D721Med (cell line): ENCODE measurements around the gene SUMO2.
"Not testable (repeated sequence)": the region's sequence is repeated elsewhere in the genome, so short reads cannot be mapped to it uniquely, and the experiment has no call there.

ENCODE experiments used
- DNase-seq: peaks from one replicate; pipeline ENCODE4 v3.0.0; 2011; ENCODE audit warnings: low spot score; ENCODE audit not compliant: insufficient read length
- FAIRE-seq: peaks from 2 replicates; lab custom pipeline; 2011; peaks lifted over from hg19 to GRCh38; lab: Jason Lieb, UNC
- CTCF ChIP-seq: IDR thresholded peaks from 2 replicates; pipeline ENCODE4 v1.5.1; 2012; ENCODE audit warnings: mild to moderate bottlenecking, control low read depth; ENCODE audit not compliant: insufficient read depth; ENCODE audit errors: missing control alignments

Gene SUMO2

GRCh38 chr17:75146592-75146991 lies 36.2 kb downstream of the SUMO2 start:
- DNase-seq, result no peak
- TF ChIP-seq CTCF, result no peak
- FAIRE-seq, result no peak

DNA sequence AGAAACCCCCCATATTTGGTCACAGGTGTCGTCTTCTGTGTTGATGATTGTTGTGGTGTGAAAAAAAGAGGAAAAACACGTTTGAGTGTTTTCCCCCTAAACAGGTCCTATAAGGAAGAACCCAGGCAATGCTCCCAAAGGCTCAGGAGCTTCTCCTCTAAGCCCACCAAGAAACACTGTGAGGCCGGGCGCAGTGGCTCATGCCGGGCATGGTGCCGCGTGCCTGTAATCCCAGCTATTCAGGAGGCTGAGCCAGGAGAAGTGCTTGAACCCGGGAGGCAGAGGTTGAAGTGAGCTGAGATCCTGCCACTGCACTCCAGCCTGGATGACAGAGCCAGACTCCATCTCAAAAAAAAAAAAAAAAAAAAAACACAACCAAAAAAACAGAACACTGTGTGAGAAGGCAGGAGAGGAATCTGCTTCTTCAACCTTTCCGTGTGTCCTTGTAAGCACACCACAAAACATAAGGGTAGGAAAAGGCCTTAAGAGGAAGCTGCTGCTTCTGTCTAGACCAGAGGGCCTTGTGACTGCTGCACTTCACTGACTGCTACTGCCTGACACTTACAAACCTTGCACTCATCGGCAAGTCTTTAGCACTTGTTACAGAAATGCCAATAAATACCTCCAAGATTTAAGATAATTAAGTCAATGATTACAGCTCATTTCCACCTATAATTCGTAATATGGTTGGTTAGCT lies 37.8 kb downstream of the SUMO2 start:
- FAIRE-seq (no peak), DNase-seq (no peak)
- no peak for TF ChIP-seq CTCF

- no peak for FAIRE-seq
- no peak for DNase-seq
- TF ChIP-seq CTCF, result no peak
These were observed 40.4 kb downstream of the SUMO2 start for GRCh38 chr17:75142236-75142971.

DNA sequence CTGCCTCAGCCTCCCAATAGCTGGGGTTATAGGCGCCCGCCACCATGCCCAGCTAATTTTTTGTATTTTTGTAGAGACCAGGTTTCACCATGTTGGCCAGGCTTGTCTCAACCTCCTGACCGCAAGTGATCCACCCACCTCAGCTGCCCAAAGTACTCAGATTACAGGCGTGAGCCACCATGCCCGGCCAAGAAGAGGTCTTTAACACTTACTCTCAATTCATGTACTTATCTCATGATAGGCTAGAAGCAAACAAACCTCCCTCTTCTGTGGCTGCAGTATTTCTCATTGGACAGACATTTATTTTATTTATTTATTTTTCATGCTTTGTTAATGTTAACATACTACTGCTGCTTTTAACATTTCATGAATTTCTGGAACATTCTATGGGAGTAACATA lies 44.2 kb downstream of the SUMO2 start:
- TF ChIP-seq CTCF, result no peak
- FAIRE-seq (no peak), DNase-seq (no peak)

GRCh38 chr17:75137762-75138161 lies 45.0 kb downstream of the SUMO2 start:
- not testable (repeated sequence) for FAIRE-seq, DNase-seq

DNA sequence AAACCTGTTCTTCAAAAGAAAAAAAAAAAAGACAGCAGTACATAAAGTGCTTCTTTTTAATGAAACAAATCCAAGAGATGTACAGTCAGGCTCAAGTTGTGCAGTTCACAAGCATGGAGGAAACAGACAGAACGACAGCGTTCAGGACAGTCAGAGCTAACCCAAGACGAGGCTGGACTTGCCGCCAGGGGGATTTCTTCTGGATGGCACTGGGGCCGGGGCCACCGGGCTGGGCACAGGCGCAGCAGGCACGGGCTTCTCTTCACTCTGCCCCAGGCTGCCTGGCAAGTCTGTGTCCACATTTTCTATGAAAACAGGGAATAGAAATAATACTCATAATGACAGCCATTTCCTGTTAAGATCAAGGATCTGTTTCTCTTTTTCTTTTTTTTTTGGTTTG lies 46.8 kb downstream of the SUMO2 start:
- no peak for DNase-seq
- no peak for FAIRE-seq
- TF ChIP-seq CTCF, result no peak

DNA sequence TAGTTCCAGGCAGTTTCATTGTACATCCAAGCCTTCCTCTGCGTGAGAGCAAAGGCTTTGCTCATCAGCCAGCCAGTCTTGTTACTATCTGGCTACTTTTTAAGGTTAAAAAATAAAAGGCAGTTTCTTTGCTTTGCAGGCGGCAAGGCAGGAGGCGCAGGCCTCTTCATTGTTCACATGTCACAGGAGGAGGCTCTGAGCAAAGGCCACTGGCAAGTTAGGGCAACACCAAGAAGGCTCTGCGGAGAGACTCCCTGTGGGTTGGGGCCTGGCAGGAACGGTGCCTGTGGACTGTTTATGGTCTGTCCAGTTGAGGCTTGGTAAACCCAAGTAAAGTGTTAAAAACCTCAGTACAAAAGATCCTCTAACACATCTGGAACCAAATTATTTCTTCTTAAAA lies 47.3 kb downstream of the SUMO2 start:
- TF ChIP-seq CTCF, result no peak
- FAIRE-seq, result no peak
- no peak for DNase-seq

- DNase-seq, FAIRE-seq: not testable (repeated sequence)
These were observed 49.0 kb downstream of the SUMO2 start for GRCh38 chr17:75133607-75134347.
